Spleen (tissue), 7 donors: Measurements from ENCODE around the gene TXNRD2.

ENCODE experiments used
- CTCF ChIP-seq, 11 experiments: fragments of 200-600 bp in 7 of 11; fragments of 450-650 bp in 4 of 11; sonication (generic) in 4 of 11; IDR thresholded peaks in 8 of 11; conservative IDR thresholded peaks in 3 of 11; 1 replicate in 7 of 11; 2 replicates in 4 of 11; pipeline versions ENCODE4 v1.4.0 to v1.8.0; 2016 to 2021; ENCODE audit warnings: antibody characterized with exemption in 11 of 11, inconsistent platforms in 4 of 11, mild to moderate bottlenecking in 1 of 11
- POLR2A ChIP-seq, 3 donors: fragments of 450-650 bp; IDR thresholded peaks; one replicate each; pipeline ENCODE4 v1.5.1; 2017; ENCODE audit warnings: antibody characterized with exemption in 3 of 3, mild to moderate bottlenecking in 1 of 3
- POLR2AphosphoS5 ChIP-seq, 3 donors: sonication (generic); formaldehyde crosslinking; IDR thresholded peaks; one replicate each; pipeline ENCODE4 v1.5.1; 2017; ENCODE audit warnings: antibody characterized with exemption in 3 of 3
- donor health status: DM: no; HTN: no; CAD: no; lungs with moderate emphysema.
- donor health status: DM: no; HTN: no; CAD: no.
- donor health status: DM: no; HTN: no; CAD: no.

DNA sequence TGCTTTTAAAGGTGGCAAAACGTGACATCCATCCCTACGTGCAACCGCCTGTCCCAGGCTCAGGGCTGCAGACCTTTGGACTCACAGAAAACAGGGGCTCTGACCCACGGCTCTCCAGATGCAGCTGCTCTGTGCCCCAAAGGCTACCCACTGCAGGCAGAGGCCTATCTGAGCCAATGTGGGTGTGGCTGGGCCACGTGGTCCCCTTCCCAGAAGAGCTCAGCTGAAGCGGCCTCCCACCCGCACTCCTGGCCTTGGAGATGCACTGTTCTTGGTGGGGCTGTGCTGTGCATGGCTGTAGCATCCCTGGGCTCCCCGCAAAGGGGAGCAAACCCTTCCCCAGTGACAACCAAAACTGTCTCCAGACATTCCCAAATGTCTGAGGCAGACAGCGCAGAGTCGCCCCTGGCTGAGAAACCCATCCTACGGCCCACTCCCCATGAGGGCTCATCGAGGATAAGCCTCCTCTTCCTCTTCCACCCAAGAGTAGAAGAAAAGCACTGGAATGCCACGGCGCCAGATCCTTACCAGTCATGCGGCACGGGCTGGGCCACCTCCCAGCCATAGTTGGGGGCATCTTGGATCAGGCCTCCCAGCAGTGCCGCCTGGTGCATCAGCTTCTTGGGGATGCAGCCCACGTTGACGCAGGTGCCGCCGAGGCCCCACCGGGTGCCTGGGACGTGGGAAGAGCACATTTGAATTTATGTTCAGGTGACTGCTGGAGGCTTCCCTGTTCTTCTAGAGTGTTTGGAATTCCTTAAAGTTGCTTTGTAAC lies 23.1 kb downstream of the TXNRD2 start:
- TF ChIP-seq CTCF (IDR thresholded peaks at IDR 0.05 in 8 of 11, conservative IDR thresholded peaks at IDR 0.05 in 3 of 11) (no peak), POLR2AphosphoS5 (IDR thresholded peaks at IDR 0.05) (no peak), POLR2A (IDR thresholded peaks at IDR 0.05) (no peak)
